WERI-Rb-1 (cell line): ENCODE measurements around the gene NPDC1.
A peak's percentile ranks its signal among the peaks of the same experiment; 100 is the strongest.

Experiments
- DNase-seq: peaks from one replicate; pipeline ENCODE4 v3.0.0-alpha.2; 2020
- H3K27ac ChIP-seq: fragments of 250-450 bp; sonication (Bioruptor Pico); 2 replicates; pipeline ENCODE4 v1.5.1; 2020; ENCODE audit warnings: mild to moderate bottlenecking, moderate library complexity
- H3K27me3 ChIP-seq: fragments of 250-450 bp; sonication (Bioruptor Pico); 2 replicates; pipeline ENCODE4 v1.5.1; 2021; ENCODE audit warnings: mild to moderate bottlenecking, low read depth, moderate library complexity; ENCODE audit not compliant: insufficient read depth, severe bottlenecking
- H3K36me3 ChIP-seq: fragments of 250-450 bp; sonication (Bioruptor Pico); 2 replicates; pipeline ENCODE4 v1.5.1; 2020; ENCODE audit warnings: mild to moderate bottlenecking, moderate library complexity
- H3K4me3 ChIP-seq: 2 replicates; pipeline ENCODE4 v1.5.1; 2011; ENCODE audit warnings: low read depth, mild to moderate bottlenecking, control low read depth, low read length
- H3K9me3 ChIP-seq: fragments of 250-450 bp; sonication (Bioruptor Pico); 2 replicates; pipeline ENCODE4 v1.5.1; 2021; ENCODE audit warnings: mild to moderate bottlenecking, moderate library complexity; ENCODE audit not compliant: severe bottlenecking
- TF ChIP-seq, protein P1 (sequence below): IDR thresholded peaks from 2 replicates; pipeline ENCODE4 v1.5.1; 2011; ENCODE audit warnings: low read depth, mild to moderate bottlenecking, control low read depth, inconsistent platforms, low read length

Gene NPDC1

DNA sequence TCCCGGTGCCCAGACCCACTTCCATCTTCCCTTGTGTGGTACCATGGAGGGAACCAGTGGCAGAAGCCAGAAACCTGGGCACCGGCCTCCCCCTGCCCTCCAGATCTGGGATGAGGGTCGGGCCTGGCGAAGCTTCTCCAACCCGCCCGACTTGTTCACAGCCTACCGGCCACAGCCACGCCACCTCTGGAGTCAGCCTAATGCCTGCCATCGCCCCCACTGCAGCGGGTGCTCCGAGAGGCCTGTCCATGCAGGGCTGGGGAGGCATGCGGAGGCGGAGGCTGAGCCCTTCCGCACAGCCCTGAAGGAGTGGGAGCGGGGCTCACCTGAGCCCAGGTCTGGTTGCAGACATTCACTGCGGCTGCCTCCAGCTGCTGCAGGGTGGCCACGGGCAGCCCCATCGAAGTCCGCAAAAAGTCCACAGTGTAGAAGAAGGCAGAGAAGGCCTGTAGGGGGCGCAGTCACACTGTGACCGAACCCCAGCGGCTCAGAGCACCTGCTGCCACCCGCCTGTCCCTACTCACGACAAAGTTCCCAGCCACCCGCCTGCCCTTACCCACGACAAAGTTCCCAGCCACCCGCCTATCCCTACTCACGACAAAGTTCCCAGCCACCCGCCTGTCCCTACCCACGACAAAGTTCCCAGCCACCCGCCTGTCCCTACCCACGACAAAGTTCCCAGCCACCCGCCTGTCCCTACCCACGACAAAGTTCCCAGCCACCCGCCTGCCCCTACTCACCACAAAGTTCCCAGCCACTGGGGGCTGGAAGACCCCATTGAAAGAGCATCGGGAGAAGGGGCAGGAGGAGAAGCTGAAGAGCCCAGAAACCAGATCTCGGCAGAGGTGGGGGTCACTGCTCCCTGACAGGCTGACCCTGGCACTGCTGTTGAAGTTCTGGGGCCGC is 3.8 kb upstream of the NPDC1 start:
- DNase-seq, result peak; percentile 82
- Histone ChIP-seq H3K4me3 (no peak overlapping the region), H3K27ac (no peak overlapping the region), H3K36me3 (no peaks in the 10 kb centered on the region), H3K27me3 (peaks cover 9% of the 10 kb centered on the region), H3K9me3 (no peaks in the 10 kb centered on the region)
- TF ChIP-seq, protein P1, sequence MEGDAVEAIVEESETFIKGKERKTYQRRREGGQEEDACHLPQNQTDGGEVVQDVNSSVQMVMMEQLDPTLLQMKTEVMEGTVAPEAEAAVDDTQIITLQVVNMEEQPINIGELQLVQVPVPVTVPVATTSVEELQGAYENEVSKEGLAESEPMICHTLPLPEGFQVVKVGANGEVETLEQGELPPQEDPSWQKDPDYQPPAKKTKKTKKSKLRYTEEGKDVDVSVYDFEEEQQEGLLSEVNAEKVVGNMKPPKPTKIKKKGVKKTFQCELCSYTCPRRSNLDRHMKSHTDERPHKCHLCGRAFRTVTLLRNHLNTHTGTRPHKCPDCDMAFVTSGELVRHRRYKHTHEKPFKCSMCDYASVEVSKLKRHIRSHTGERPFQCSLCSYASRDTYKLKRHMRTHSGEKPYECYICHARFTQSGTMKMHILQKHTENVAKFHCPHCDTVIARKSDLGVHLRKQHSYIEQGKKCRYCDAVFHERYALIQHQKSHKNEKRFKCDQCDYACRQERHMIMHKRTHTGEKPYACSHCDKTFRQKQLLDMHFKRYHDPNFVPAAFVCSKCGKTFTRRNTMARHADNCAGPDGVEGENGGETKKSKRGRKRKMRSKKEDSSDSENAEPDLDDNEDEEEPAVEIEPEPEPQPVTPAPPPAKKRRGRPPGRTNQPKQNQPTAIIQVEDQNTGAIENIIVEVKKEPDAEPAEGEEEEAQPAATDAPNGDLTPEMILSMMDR, result peak; percentile 85

DNA sequence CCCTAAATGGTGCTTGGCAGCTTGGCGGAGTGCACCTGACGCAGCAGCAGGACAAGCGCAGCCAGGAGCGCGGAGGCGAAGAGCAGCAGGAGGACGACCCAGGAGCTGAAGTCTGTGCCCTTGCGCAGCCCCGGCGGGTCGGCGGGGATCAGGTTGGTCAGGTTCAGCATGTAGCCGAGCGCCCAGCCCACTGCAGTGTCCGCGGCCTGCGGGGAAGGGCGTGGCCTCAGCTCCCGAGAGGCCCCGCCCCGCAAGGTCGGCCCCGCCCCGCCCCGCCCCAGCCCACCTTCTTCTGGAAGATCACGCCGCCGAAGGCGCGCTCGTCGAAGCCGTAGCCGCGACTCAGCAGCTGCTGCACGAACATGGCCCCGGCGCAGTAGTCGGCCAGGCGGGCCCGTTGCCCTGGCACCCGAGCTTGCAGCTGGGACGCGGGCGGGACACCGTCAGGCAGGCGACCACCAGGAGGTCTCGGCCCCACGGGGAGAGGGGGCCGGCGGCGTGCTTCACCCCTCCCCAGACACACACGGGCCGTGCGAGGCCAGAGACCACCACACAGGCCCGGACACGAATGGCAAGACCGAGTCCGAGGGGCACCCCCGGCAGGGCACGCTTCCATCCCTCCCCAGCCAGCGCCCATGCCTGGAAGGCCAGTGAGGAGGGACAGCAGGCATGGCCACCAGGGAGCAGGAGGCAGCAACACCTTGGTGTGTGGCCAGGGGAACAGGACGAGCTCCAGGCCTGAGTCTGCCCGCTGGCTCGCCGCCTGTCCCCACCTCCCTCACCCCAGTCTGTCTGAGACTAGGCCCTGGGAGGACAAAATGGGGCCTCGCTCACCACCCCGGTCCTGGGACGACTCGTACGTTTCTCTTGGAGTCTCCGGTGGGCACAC is 2.9 kb upstream of the NPDC1 start:
- H3K4me3 ChIP-seq, result no peak overlapping the region
- H3K9me3 ChIP-seq, result no peaks in the 10 kb centered on the region
- H3K36me3 ChIP-seq, result no peaks in the 10 kb centered on the region; the same call in 1 of the 2 replicates
- no peak overlapping the region for H3K27ac ChIP-seq
- peak; percentile 59 for DNase-seq
- TF ChIP-seq, protein P1, result no peak
- peaks cover 9% of the 10 kb centered on the region for H3K27me3 ChIP-seq

DNA sequence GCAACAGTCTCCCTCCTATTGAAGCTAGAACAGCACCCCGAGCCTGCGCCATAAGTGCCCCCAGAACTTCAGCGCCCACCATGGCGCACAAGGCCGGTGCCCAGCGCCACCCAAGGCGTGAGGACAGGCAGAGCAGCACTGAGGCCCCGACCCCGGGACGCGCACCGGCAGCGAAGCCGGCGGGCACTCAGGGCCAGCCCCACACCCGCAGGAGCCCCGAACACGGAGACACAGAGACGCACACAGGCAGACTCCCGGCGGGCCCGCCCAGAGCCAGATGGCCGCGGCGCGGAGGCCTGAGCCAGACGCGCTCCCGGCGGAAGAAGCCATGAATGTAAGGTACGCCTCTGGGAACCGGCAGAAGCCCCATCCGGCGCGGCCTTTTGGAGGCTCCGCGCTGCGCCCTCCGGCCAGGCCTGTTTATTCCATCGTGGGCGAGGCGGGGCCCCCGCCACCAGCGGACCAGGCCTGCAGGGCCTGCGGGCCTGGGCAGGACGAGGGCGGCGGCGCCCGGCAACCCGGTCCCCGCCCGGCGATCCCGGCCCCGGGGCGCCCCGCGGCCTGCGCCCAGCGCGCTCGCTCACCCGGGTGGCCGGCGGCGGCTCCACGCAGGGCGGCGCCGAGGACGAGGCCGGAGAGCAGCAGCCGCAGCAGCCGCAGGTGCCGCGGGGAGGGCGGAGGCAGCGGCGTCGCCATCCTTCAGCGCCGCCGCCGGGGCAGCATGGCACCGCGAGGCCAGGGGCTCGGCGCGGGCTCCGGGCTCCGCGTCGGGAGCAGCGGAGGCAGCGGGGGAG is 486 bp downstream of the NPDC1 start:
- Histone ChIP-seq H3K36me3 (peaks cover 10% of the 10 kb centered on the region), H3K27ac (peak overlapping the region; percentile 73), H3K27me3 (peaks cover 9% of the 10 kb centered on the region), H3K4me3 (peak overlapping the region; percentile 68), H3K9me3 (no peaks in the 10 kb centered on the region)
- TF ChIP-seq, protein P1, result no peak
- peak; percentile 63 for DNase-seq

DNA sequence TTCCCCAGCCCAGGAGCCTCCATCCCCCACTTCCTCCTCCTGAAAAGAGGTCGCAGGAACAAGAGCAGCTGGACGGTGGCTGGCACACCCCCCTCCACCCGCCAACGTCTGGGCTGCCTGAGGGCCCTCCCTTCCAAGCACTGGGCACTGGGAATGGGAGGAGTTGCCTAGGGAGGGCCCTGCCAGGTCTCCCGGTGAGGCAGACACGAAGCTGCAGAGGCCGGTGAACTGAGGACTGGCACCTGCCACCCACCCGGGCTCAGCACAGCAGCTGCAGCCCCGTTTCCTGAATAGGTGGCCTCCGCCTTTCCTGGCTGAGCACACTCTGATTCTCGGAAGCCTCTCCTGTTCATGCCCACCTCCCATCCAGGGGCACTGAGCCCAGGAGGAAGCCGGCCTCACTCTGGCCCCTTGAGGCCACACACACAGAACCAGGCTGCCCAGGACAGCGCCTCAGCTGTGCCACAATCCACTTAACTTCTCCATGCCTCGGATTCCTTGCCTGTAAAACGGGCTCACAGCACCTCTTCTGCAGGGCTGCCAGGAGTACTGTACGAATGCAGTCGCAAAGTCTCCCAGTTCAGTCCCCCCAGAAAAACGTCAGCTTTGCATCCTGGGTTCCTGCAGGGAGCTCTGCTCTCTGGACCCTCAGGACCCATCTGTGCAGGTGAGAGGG is 1.3 kb downstream of the NPDC1 start:
- H3K4me3 ChIP-seq, result peak overlapping the region; percentile 68
- TF ChIP-seq, protein P1, result no peak
- peak overlapping the region; percentile 73 for H3K27ac ChIP-seq
- H3K27me3 ChIP-seq, result peaks cover 9% of the 10 kb centered on the region
- H3K36me3 ChIP-seq, result peaks cover 15% of the 10 kb centered on the region
- no peaks in the 10 kb centered on the region for H3K9me3 ChIP-seq
- DNase-seq, result no peak

DNA sequence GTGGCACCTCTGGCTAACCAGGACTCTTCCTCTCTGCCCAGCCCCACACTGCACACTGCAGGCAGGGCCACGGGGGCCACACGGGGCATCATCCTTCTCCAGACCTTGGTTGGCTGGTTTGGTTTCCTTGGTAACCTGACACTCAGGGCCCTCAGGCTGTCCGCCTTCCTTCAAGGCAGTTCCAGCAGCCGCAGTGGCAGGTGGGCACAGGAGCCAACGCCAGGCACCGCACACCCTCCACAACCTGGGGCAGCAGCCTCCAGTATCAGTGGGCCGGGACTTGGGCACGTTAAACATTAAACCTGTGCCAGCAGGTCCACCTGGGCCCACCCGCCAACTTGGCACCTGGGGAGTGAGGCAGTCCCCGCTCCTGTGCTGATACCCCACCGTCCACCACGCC is 1.9 kb downstream of the NPDC1 start:
- H3K9me3 ChIP-seq, result no peaks in the 10 kb centered on the region
- H3K36me3 ChIP-seq, result peaks cover 20% of the 10 kb centered on the region
- peaks cover 3% of the 10 kb centered on the region for H3K27me3 ChIP-seq
- H3K4me3 ChIP-seq, result no peak overlapping the region
- DNase-seq, result no peak
- no peak overlapping the region for H3K27ac ChIP-seq
- TF ChIP-seq, protein P1, result no peak
